Fibroblast of gingiva (primary cell): ENCODE data around the gene ATG16L1.

Experiments used
- DNase-seq: peaks from one replicate; pipeline ENCODE4 v3.0.0-alpha.2; 2011; ENCODE audit warnings: low read depth

The ATG16L1 gene

GRCh38 chr2:233290051-233290845 is 38.8 kb downstream of the ATG16L1 start:
- no peak for DNase-seq

GRCh38 chr2:233295891-233296290 is 44.4 kb downstream of the ATG16L1 start:
- DNase-seq = no peak

- no peak for DNase-seq
Observed at GRCh38 chr2:233297076-233297475, 45.6 kb downstream of the ATG16L1 start.

GRCh38 chr2:233300401-233300800 is 48.9 kb downstream of the ATG16L1 start:
- DNase-seq = no peak

- no peak for DNase-seq
Observed at GRCh38 chr2:233301248-233301647, 49.8 kb downstream of the ATG16L1 start.

GRCh38 chr2:233301811-233302210 is 50.3 kb downstream of the ATG16L1 start:
- DNase-seq = no peak

GRCh38 chr2:233303252-233303651 is 51.8 kb downstream of the ATG16L1 start:
- no peak for DNase-seq

GRCh38 chr2:233307565-233307964 is 56.1 kb downstream of the ATG16L1 start, which contains the start of gene SAG:
TSS of gene SAG (plus strand) at chr2:233307816. CDS start at chr2:233309190, 1,374 bp downstream.
- DNase-seq = no peak

GRCh38 chr2:233311241-233311926 is 59.9 kb downstream of the ATG16L1 start:
- no peak for DNase-seq

GRCh38 chr2:233312874-233313273 is 61.4 kb downstream of the ATG16L1 start:
- DNase-seq = no peak

- DNase-seq = no peak
Observed at GRCh38 chr2:233314180-233314925, 62.9 kb downstream of the ATG16L1 start.

GRCh38 chr2:233317196-233317943 is 65.9 kb downstream of the ATG16L1 start:
- DNase-seq = no peak

- no peak for DNase-seq
Observed at GRCh38 chr2:233319256-233319655, 67.8 kb downstream of the ATG16L1 start.

- no peak for DNase-seq
Observed at GRCh38 chr2:233320470-233320869, 69.0 kb downstream of the ATG16L1 start.

GRCh38 chr2:233321166-233321565 is 69.7 kb downstream of the ATG16L1 start:
- DNase-seq = no peak

GRCh38 chr2:233323851-233324250 is 72.4 kb downstream of the ATG16L1 start:
- no peak for DNase-seq

GRCh38 chr2:233325256-233325655 is 73.8 kb downstream of the ATG16L1 start:
- no peak for DNase-seq

GRCh38 chr2:233325814-233326213 is 74.3 kb downstream of the ATG16L1 start:
- no peak for DNase-seq

- DNase-seq = no peak
Observed at GRCh38 chr2:233326500-233326899, 75.0 kb downstream of the ATG16L1 start.

GRCh38 chr2:233328922-233329321 is 77.4 kb downstream of the ATG16L1 start:
- DNase-seq = no peak

GRCh38 chr2:233329489-233330135 is 78.1 kb downstream of the ATG16L1 start:
- no peak for DNase-seq
